Stimulated activated naive CD8-positive, alpha-beta T cell treated with anti-CD3 and anti-CD28 coated beads, Interleukin-15, Interleukin-2, amounts not matched to agents 100 ng/mL and 50 ng/mL, for 24 hours (primary cell): ENCODE measurements around the gene SLC43A1.

Experiments used
- H3K27ac Mint-ChIP-seq: one replicate; pipeline ENCODE4 v1.8.0; 2021; ENCODE audit warnings: mild to moderate bottlenecking, mixed read lengths
- H3K27me3 Mint-ChIP-seq: one replicate; pipeline ENCODE4 v1.8.0; 2021; ENCODE audit warnings: mixed read lengths
- H3K36me3 Mint-ChIP-seq: one replicate; pipeline ENCODE4 v1.8.0; 2021; ENCODE audit warnings: low read depth, mixed read lengths
- H3K4me1 Mint-ChIP-seq: one replicate; pipeline ENCODE4 v1.8.0; 2021; ENCODE audit warnings: low read depth, mixed read lengths
- H3K4me3 Mint-ChIP-seq: one replicate; pipeline ENCODE4 v1.8.0; 2021; ENCODE audit warnings: mild to moderate bottlenecking, mixed read lengths
- H3K9me3 Mint-ChIP-seq: one replicate; pipeline ENCODE4 v1.8.0; 2021; ENCODE audit warnings: mixed read lengths

Gene SLC43A1

GRCh38 chr11:57481315-57481714 is 34.2 kb downstream of the SLC43A1 start:
- Mint-ChIP-seq H3K27me3 (peaks cover 22% of the 10 kb centered on the region), H3K4me3 (no peak overlapping the region), H3K4me1 (peaks cover 32% of the 10 kb centered on the region), H3K27ac (no peak overlapping the region), H3K36me3 (peaks cover 17% of the 10 kb centered on the region), H3K9me3 (no peaks in the 10 kb centered on the region)

- peak overlapping the region; percentile 29 for H3K27ac Mint-ChIP-seq
- no peak overlapping the region for H3K4me3 Mint-ChIP-seq
- peaks cover 35% of the 10 kb centered on the region for H3K4me1 Mint-ChIP-seq
- H3K27me3 Mint-ChIP-seq: peaks cover 22% of the 10 kb centered on the region
- H3K36me3 Mint-ChIP-seq: peaks cover 11% of the 10 kb centered on the region
- H3K9me3 Mint-ChIP-seq: no peaks in the 10 kb centered on the region
These were observed 34.9 kb downstream of the SLC43A1 start for GRCh38 chr11:57480409-57481137.

- Mint-ChIP-seq H3K27ac (peak overlapping the region; percentile 29), H3K4me1 (peaks cover 41% of the 10 kb centered on the region), H3K9me3 (no peaks in the 10 kb centered on the region), H3K4me3 (no peak overlapping the region), H3K36me3 (peaks cover 6% of the 10 kb centered on the region), H3K27me3 (peaks cover 22% of the 10 kb centered on the region)
These were observed 35.6 kb downstream of the SLC43A1 start for GRCh38 chr11:57479911-57480310.

GRCh38 chr11:57479021-57479663 is 36.4 kb downstream of the SLC43A1 start:
- Mint-ChIP-seq H3K4me1 (peaks cover 44% of the 10 kb centered on the region), H3K9me3 (no peaks in the 10 kb centered on the region), H3K36me3 (no peaks in the 10 kb centered on the region), H3K27me3 (peaks cover 22% of the 10 kb centered on the region), H3K4me3 (no peak overlapping the region), H3K27ac (no peak overlapping the region)

GRCh38 chr11:57477507-57478189 is 37.9 kb downstream of the SLC43A1 start:
- Mint-ChIP-seq H3K9me3 (no peaks in the 10 kb centered on the region), H3K27me3 (peaks cover 22% of the 10 kb centered on the region), H3K36me3 (no peaks in the 10 kb centered on the region), H3K4me1 (peaks cover 43% of the 10 kb centered on the region), H3K27ac (no peak overlapping the region), H3K4me3 (no peak overlapping the region)

- Mint-ChIP-seq H3K9me3 (no peaks in the 10 kb centered on the region), H3K27ac (peak overlapping the region; percentile 80), H3K36me3 (no peaks in the 10 kb centered on the region), H3K27me3 (peaks cover 22% of the 10 kb centered on the region), H3K4me3 (peak overlapping the region; percentile 76), H3K4me1 (peaks cover 43% of the 10 kb centered on the region)
These were observed 38.6 kb downstream of the SLC43A1 start for GRCh38 chr11:57476757-57477506.

- Mint-ChIP-seq H3K36me3 (no peaks in the 10 kb centered on the region), H3K27ac (peak overlapping the region; percentile 74), H3K9me3 (no peaks in the 10 kb centered on the region), H3K4me3 (peak overlapping the region; percentile 76), H3K27me3 (peaks cover 15% of the 10 kb centered on the region), H3K4me1 (peaks cover 43% of the 10 kb centered on the region)
These were observed 39.3 kb downstream of the SLC43A1 start for GRCh38 chr11:57476047-57476756.

- peak overlapping the region; percentile 74 for H3K27ac Mint-ChIP-seq
- H3K27me3 Mint-ChIP-seq: peaks cover 9% of the 10 kb centered on the region
- peaks cover 43% of the 10 kb centered on the region for H3K4me1 Mint-ChIP-seq
- peak overlapping the region; percentile 76 for H3K4me3 Mint-ChIP-seq
- H3K36me3 Mint-ChIP-seq: no peaks in the 10 kb centered on the region
- no peaks in the 10 kb centered on the region for H3K9me3 Mint-ChIP-seq
These were observed 39.8 kb downstream of the SLC43A1 start for GRCh38 chr11:57475671-57476046.

- H3K27me3 Mint-ChIP-seq: peaks cover 5% of the 10 kb centered on the region
- H3K36me3 Mint-ChIP-seq: no peaks in the 10 kb centered on the region
- H3K4me1 Mint-ChIP-seq: peaks cover 41% of the 10 kb centered on the region
- H3K27ac Mint-ChIP-seq: no peak overlapping the region
- no peaks in the 10 kb centered on the region for H3K9me3 Mint-ChIP-seq
- peak overlapping the region; percentile 10 for H3K4me3 Mint-ChIP-seq
These were observed 40.3 kb downstream of the SLC43A1 start for GRCh38 chr11:57475191-57475590.

- H3K9me3 Mint-ChIP-seq: no peaks in the 10 kb centered on the region
- peaks cover 3% of the 10 kb centered on the region for H3K27me3 Mint-ChIP-seq
- peaks cover 40% of the 10 kb centered on the region for H3K4me1 Mint-ChIP-seq
- no peak overlapping the region for H3K27ac Mint-ChIP-seq
- H3K4me3 Mint-ChIP-seq: no peak overlapping the region
- no peaks in the 10 kb centered on the region for H3K36me3 Mint-ChIP-seq
These were observed 40.7 kb downstream of the SLC43A1 start for GRCh38 chr11:57474803-57475115.

GRCh38 chr11:57474017-57474802 is 41.3 kb downstream of the SLC43A1 start:
- H3K27ac Mint-ChIP-seq: peak overlapping the region; percentile 42

GRCh38 chr11:57473285-57473841 is 42.1 kb downstream of the SLC43A1 start:
- Mint-ChIP-seq H3K4me3 (no peak overlapping the region), H3K27ac (no peak overlapping the region)

More at GRCh38 chr11:57474017-57474802, 41.3 kb downstream of the SLC43A1 start:
- Mint-ChIP-seq H3K4me1 (peaks cover 40% of the 10 kb centered on the region), H3K9me3 (no peaks in the 10 kb centered on the region), H3K27me3 (peaks cover 3% of the 10 kb centered on the region), H3K36me3 (no peaks in the 10 kb centered on the region), H3K4me3 (peak overlapping the region; percentile 25)

GRCh38 chr11:57471496-57471895 is 44.0 kb downstream of the SLC43A1 start:
- H3K27me3 Mint-ChIP-seq: no peaks in the 10 kb centered on the region
- H3K4me1 Mint-ChIP-seq: peaks cover 31% of the 10 kb centered on the region
- H3K4me3 Mint-ChIP-seq: no peak overlapping the region
- no peak overlapping the region for H3K27ac Mint-ChIP-seq
- H3K36me3 Mint-ChIP-seq: no peaks in the 10 kb centered on the region
- H3K9me3 Mint-ChIP-seq: no peaks in the 10 kb centered on the region

More at GRCh38 chr11:57473285-57473841, 42.1 kb downstream of the SLC43A1 start:
- H3K36me3 Mint-ChIP-seq: no peaks in the 10 kb centered on the region
- H3K27me3 Mint-ChIP-seq: peaks cover 3% of the 10 kb centered on the region
- no peaks in the 10 kb centered on the region for H3K9me3 Mint-ChIP-seq
- peaks cover 40% of the 10 kb centered on the region for H3K4me1 Mint-ChIP-seq
